ENCODE measurements around the gene IFNGR2.

The IFNGR2 gene

DNA sequence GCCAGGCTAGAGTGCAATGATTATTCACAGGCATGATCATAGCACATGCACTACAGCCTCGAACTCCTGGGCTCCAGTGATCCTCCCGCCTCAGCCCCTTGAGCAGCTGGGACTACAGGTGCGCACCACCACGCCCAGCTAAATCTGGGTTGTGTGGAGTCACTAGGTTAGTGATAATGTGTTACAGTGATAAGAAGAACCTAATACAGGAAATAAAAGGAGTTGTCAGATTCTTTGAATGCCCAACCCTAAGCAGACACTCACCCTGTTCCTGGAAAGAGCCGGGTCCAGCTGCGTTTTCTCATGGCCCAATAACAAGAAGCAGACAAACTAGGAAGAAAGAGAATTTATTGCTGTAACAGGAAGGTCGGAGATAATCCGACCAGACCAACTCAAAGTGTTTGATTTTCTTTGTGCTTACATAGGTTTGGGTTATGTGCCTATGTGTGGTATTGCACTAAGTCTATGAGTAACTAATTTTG is 8.8 kb downstream of the IFNGR2 start:
- TF ChIP-seq GATA3 (IDR thresholded peaks at IDR 0.05; ENCODE audit: low read depth, low read length) = no peak
- no peak for TF ChIP-seq GATA2 (IDR thresholded peaks at IDR 0.05; ENCODE audit: low read depth, low read length)

DNA sequence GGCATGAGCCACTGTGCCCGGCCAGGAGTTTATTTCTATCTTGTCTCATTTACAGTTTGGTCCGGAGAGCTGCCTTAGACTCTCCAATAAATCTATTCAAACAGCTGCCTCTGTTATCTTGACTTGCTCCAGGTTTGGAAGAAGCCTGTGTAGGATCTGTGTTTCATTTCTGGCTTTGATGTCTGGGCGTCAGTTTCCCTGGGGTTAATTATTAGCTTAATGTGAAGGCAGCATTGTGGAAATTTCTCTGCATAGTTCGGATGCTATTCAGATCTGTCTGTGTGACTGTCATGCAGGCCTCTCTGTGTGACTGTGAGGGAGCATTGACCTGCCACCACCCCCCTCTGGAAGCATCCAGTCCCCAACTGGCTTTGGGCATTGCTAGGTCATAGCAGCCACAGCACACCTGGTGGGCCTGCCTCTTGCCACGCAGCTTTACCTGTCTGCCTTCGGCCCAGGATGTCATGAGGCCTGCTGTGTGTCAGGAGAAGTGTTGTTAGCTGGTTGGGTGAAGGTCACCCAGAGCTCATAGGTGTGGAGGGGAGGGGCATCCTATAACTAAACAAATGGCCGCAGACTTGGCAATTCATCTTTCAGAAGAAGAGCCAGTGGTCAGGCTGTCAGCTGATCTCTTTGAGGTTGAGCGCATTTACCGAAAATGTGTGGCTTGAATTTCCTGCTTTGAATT is 9.8 kb downstream of the IFNGR2 start:
- TF ChIP-seq GATA2 (IDR thresholded peaks at IDR 0.05; ENCODE audit: low read depth, low read length) = no peak
- TF ChIP-seq GATA3 (IDR thresholded peaks at IDR 0.05; ENCODE audit: low read depth, low read length) = no peak

DNA sequence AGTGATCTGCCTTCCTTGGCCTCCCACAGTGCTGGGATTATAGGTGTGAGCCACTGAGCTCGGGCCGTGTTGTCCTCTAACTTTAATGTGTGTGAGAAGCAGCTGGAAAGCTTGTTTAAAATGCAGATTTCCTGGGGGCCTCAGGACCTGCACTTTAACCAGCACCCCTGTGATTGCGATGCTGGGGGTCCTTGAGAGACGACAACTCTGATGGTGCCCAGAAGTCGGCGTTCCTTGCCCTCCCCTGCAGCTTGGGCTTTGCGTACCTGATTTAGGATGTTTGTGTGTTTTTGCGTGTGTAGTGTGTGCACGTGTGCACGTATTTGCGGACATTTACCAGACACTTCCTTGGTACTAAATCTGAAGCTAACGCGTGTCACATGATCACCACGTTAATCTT is 10.9 kb downstream of the IFNGR2 start:
- TF ChIP-seq GATA3 (IDR thresholded peaks at IDR 0.05; ENCODE audit: low read depth, low read length) (no peak), GATA2 (IDR thresholded peaks at IDR 0.05; ENCODE audit: low read depth, low read length) (no peak)

DNA sequence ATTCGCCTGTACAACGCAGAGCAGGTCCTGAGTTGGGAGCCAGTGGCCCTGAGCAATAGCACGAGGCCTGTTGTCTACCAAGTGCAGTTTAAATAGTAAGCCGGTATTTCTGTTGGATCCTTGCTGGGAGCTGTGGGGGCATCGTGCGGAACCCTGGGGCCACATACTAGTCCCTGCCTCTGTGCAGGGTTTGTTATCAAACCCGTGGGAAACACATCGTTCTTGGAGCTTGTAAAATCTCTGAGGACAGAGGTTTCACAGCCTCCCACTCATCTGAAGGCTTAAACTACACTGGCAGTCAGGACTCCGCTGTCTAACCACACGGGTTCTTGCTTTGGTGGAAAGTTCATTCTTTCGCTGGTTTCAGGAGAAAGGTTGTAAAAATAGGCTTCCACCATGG is 11.7 kb downstream of the IFNGR2 start:
- TF ChIP-seq GATA3 (IDR thresholded peaks at IDR 0.05; ENCODE audit: low read depth, low read length) (no peak), GATA2 (IDR thresholded peaks at IDR 0.05; ENCODE audit: low read depth, low read length) (no peak)

DNA sequence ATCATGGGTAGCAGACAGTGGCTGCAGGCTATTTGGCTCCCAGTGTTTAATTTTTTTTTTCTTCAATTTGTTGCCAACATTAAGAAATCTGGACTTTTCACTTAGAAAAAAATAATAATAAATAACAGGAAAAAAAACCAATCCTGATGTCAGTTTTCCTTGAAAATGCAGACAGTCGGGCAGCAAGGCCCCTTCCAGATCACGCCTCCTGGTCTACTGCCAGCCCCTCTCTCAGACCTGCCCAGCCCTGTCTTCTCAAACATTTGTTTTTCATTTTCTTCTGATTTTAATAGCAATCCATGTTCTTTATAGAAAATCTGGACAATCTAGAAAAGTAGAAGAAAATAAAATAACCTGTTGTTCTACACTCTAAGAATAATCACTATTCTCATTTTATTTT is 15.5 kb downstream of the IFNGR2 start:
- TF ChIP-seq GATA3 (IDR thresholded peaks at IDR 0.05; ENCODE audit: low read depth, low read length) (no peak), GATA2 (IDR thresholded peaks at IDR 0.05; ENCODE audit: low read depth, low read length) (no peak)

DNA sequence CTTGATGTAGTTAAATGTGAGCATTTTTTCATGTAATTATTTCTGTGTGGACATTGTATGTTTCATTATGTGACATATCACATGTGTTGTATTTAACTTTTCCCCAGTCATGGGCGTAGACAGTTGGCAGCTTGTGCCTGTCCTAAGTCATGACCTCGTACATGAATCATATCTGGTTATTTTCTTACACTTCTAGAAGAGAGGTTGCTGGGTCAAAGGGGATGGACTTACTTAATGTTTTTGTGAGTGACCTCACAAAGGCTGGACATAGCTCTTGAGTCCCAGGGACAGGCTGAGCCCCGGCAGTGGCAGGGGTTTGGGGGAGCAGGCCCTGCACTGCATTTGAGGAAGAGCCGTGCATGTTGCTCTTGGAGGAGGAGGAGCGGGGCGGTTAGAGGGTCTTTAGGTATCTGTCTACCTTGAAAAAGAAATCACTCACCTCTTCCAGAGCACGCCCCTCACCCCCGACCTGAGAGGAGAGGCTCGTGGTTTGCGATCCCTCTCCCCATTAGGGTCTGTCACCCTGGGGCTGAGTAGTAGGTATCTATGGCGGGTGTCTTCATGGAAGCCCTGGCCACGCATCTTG is 16.4 kb downstream of the IFNGR2 start:
- TF ChIP-seq GATA3 (IDR thresholded peaks at IDR 0.05; ENCODE audit: low read depth, low read length) (no peak), GATA2 (IDR thresholded peaks at IDR 0.05; ENCODE audit: low read depth, low read length) (no peak)

DNA sequence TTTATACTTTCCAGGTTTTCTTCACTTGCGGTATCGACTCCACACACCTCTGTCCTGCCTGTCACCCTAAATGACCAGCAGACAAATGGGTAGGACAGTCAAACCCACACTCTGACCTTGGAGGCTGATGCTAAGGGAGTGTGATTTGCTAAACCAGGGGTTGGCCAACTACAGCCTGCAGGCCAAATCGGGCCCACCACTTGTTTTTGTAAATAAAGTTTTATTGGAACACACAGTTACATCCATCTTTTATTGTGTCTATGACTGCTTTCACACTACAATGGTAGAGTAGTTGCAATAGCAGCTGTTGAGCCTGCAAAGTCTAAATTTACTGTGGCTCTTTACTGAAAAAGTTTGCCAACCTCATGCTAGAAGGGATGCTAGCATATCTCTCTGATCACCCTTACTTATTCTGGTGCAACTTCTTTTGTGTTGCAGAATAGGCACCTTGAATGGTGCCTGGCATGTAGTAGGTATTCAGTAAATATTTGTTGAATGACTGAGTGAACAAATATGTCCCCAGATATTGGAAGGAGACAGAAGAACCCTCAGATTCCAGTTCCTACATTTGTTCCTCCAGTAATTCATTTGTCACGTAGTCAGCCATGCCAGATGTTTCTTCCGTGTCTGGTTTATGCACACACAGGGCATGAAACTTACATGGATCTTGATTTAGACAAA is 18.6 kb downstream of the IFNGR2 start:
- TF ChIP-seq GATA2 (IDR thresholded peaks at IDR 0.05; ENCODE audit: low read depth, low read length) (no peak), GATA3 (IDR thresholded peaks at IDR 0.05; ENCODE audit: low read depth, low read length) (no peak)

DNA sequence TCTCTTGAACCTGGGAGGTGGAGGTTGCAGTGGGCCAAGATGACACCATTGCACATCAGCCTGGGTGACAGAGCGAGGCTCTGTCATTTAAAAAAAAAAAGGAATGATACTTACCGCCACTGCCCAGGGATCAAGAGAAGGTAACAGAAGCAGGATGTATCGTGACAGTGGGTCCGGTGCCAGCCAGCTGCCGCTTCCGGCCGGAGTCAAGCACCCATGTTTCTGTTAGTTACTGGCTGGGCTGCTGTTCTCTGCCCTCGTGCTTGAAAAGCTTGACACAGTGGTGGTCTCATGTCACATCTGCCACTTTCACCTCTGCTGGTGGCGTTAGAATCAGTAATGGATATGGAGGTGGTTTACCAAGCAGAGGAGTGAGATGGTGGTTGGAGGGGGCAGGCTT is 21.0 kb downstream of the IFNGR2 start:
- TF ChIP-seq GATA3 (IDR thresholded peaks at IDR 0.05; ENCODE audit: low read depth, low read length) (no peak), GATA2 (IDR thresholded peaks at IDR 0.05; ENCODE audit: low read depth, low read length) (no peak)

DNA sequence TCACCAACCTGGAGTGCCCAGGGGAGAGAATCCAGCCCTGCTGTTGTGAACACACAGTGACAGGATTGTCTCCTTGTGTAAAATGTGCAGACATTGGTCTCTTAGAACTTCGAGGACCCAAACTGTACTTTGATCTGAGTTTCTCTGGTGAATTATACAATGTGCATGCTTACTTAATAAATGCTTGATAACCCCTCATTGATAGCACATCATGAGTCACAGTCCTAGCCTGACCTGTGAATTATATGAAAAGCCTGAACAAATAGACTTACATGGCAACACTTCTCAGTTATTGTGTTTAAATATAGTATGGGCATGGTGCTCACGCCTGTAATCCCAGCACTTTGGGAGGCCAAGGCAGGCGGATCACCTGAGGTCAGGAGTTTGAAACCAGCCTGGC is 22.6 kb downstream of the IFNGR2 start:
- no peak for TF ChIP-seq GATA2 (IDR thresholded peaks at IDR 0.05; ENCODE audit: low read depth, low read length)
- no peak for TF ChIP-seq GATA3 (IDR thresholded peaks at IDR 0.05; ENCODE audit: low read depth, low read length)

DNA sequence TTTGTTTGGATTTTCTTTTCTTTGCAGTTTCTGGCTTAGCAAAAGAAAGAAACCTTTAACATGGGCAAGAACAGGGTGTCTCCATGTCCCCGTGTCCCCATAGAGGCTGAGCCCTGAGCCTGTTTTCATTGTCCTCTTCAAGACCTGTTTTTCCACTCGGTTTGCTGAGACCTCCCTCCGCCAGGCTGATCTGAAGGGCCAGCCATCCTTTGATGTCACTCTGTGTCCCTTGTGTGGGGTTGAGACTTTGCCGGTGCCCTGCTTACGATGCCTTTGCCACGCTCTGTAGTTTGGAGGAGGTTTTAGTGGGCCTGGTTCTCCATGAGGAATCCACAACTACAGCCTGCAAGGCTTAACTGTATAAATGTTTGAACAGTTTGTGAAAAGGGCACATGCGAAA is 23.8 kb downstream of the IFNGR2 start:
- TF ChIP-seq GATA3 (IDR thresholded peaks at IDR 0.05; ENCODE audit: low read depth, low read length) (no peak), GATA2 (IDR thresholded peaks at IDR 0.05; ENCODE audit: low read depth, low read length) (no peak)

DNA sequence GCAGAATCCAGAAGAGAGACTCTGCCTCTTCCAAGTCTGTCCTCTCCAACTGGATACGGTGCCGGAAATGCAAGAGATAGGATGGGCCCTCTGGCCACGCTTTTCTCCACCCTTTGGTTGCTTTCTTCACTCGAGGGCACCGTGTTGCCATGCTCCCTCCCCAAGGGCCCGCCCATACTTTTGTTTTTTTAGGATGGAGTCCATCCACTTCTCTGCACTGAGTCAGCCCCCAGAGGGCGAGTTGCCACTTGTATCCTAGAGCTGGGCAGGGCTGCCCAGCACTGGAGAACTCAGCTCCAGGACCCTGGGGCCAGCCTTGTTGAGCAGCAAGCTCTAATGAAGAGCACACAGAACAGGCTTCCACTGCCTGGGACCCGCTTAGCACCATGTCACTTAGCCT is 25.5 kb downstream of the IFNGR2 start:
- TF ChIP-seq GATA3 (IDR thresholded peaks at IDR 0.05; ENCODE audit: low read depth, low read length) (no peak), GATA2 (IDR thresholded peaks at IDR 0.05; ENCODE audit: low read depth, low read length) (no peak)

DNA sequence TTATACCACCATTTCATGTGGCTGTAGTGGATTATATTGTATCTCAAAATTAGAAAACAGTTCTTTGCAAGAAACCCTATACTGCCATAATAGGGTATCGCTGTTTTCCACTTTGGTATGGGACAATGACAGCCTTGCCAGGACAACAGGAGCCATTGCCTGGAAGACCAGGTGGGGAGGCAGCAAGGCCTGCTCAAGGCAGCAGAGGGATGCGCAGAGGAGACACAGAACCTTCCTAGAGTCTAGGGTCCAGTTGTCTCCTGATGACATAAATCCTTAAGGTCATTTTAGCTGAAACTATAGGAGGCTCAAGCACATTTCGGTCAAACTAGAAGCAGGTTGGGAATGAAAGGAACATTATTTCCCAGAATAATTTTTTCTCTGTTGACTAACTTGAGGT is 27.6 kb downstream of the IFNGR2 start:
- TF ChIP-seq GATA2 (IDR thresholded peaks at IDR 0.05; ENCODE audit: low read depth, low read length) (no peak), GATA3 (IDR thresholded peaks at IDR 0.05; ENCODE audit: low read depth, low read length) (no peak)

DNA sequence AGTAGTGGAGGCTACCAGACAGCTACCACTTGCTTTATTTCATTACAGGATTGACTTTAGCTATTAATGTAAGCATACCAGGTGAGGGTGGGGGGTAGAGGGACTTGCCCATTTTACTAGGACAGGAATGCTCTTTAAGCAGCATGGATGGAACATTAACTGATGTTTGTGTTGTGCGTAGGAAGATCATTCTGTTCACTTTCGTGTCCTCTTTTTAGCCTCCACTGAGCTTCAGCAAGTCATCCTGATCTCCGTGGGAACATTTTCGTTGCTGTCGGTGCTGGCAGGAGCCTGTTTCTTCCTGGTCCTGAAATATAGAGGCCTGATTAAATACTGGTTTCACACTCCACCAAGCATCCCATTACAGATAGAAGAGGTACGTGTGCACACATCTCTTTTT is 29.3 kb downstream of the IFNGR2 start:
- TF ChIP-seq GATA2 (IDR thresholded peaks at IDR 0.05; ENCODE audit: low read depth, low read length) = no peak
- no peak for TF ChIP-seq GATA3 (IDR thresholded peaks at IDR 0.05; ENCODE audit: low read depth, low read length)

DNA sequence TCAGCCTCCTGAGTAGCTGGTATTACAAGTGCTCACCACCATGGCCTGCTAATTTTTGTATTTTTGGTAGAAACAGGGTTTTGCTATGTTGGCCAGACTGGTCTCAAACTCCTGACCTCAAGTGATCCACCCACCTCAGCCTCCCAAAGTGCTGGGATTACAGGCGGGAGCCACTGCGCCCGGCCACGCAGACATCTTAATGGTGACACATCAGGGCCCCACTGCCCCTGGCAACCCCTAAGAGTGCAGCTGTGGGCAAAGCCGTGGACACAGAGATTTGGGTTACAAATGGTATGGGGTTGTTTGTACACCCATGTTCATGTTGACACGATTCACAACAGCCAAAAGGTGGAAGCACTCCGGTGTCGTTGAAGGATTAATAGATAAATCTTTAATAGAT is 29.8 kb downstream of the IFNGR2 start:
- TF ChIP-seq GATA2 (IDR thresholded peaks at IDR 0.05; ENCODE audit: low read depth, low read length) = no peak
- no peak for TF ChIP-seq GATA3 (IDR thresholded peaks at IDR 0.05; ENCODE audit: low read depth, low read length)
